IPS-18c (cell line): ENCODE data around the gene SPATA31A6.
"Not testable (repeated sequence)": the region's sequence is repeated elsewhere in the genome, so short reads cannot be mapped to it uniquely, and the experiment has no call there.

Experiments
- H3K4me3 ChIP-seq: 2 replicates; pipeline ENCODE4 v1.7.0; 2013; ENCODE audit warnings: low read depth, mild to moderate bottlenecking, low read length, moderate library complexity; ENCODE audit not compliant: insufficient read depth
- H3K9me3 ChIP-seq: one replicate; pipeline ENCODE4 v1.6.1; 2013; ENCODE audit warnings: mild to moderate bottlenecking, low read length, moderate library complexity; ENCODE audit not compliant: control insufficient read depth, insufficient read depth

The SPATA31A6 gene

GRCh38 chr9:42183359-42183758 lies at the start of gene SPATA31A6:
Gene SPATA31A6, plus strand, starts transcription at chr9:42183659. Its CDS starts 29 bp downstream, at chr9:42183688.
- H3K4me3 ChIP-seq, H3K9me3 ChIP-seq: not testable (repeated sequence)

- H3K9me3 ChIP-seq, H3K4me3 ChIP-seq: not testable (repeated sequence)
These were observed 23.2 kb upstream of the SPATA31A6 start for GRCh38 chr9:42160299-42160698.

- not testable (repeated sequence) for H3K4me3 ChIP-seq, H3K9me3 ChIP-seq
These were observed 36.4 kb downstream of the SPATA31A6 start for GRCh38 chr9:42219861-42220260.

GRCh38 chr9:42223230-42223629 lies 39.8 kb downstream of the SPATA31A6 start:
- H3K4me3 ChIP-seq, H3K9me3 ChIP-seq: not testable (repeated sequence)

GRCh38 chr9:42233031-42233430 lies 49.6 kb downstream of the SPATA31A6 start:
- H3K4me3 ChIP-seq: not testable (repeated sequence)

GRCh38 chr9:42234610-42235009 lies 51.2 kb downstream of the SPATA31A6 start:
- H3K4me3 ChIP-seq, H3K9me3 ChIP-seq: not testable (repeated sequence)

More at GRCh38 chr9:42233031-42233430, 49.6 kb downstream of the SPATA31A6 start:
- not testable (repeated sequence) for H3K9me3 ChIP-seq

- H3K4me3 ChIP-seq, H3K9me3 ChIP-seq: not testable (repeated sequence)
These were observed 52.0 kb downstream of the SPATA31A6 start for GRCh38 chr9:42235352-42235991.

- not testable (repeated sequence) for H3K4me3 ChIP-seq, H3K9me3 ChIP-seq
These were observed 52.6 kb downstream of the SPATA31A6 start for GRCh38 chr9:42236097-42236496.

- H3K9me3 ChIP-seq, H3K4me3 ChIP-seq: not testable (repeated sequence)
These were observed 53.9 kb downstream of the SPATA31A6 start for GRCh38 chr9:42237381-42237780.

- H3K9me3 ChIP-seq, H3K4me3 ChIP-seq: not testable (repeated sequence)
These were observed 55.4 kb downstream of the SPATA31A6 start for GRCh38 chr9:42238862-42239261.
